Iris pigment epithelial cell (primary cell): ENCODE measurements around the gene RARA.
"Not testable (repeated sequence)": the region's sequence is repeated elsewhere in the genome, so short reads cannot be mapped to it uniquely, and the experiment has no call there.

Source experiments
- DNase-seq: peaks from one replicate; pipeline ENCODE4 v3.0.0-alpha.2; 2011; ENCODE audit warnings: low read depth

RARA gene

GRCh38 chr17:40374821-40375498 is 66.0 kb downstream of the RARA start:
- DNase-seq, result no peak

GRCh38 chr17:40375786-40376185 is 66.8 kb downstream of the RARA start:
- DNase-seq, result not testable (repeated sequence)

- DNase-seq, result not testable (repeated sequence)
These were observed 67.6 kb downstream of the RARA start for GRCh38 chr17:40376541-40376940.

- no peak for DNase-seq
These were observed 68.9 kb downstream of the RARA start for GRCh38 chr17:40377832-40378231.

GRCh38 chr17:40378966-40379365 is 70.0 kb downstream of the RARA start:
- DNase-seq, result no peak

- DNase-seq, result no peak
These were observed 73.3 kb downstream of the RARA start for GRCh38 chr17:40382251-40382650.

GRCh38 chr17:40386555-40386954 is 77.6 kb downstream of the RARA start:
- DNase-seq, result not testable (repeated sequence)

- peak; percentile 58 for DNase-seq
These were observed 90.2 kb downstream of the RARA start for GRCh38 chr17:40399185-40399584.

- no peak for DNase-seq
These were observed 93.7 kb downstream of the RARA start for GRCh38 chr17:40402668-40403067.

GRCh38 chr17:40404003-40404402 is 95.0 kb downstream of the RARA start:
- peak; percentile 34 for DNase-seq
